GM21447 (cell line): ENCODE measurements around the gene ZBTB33.

Experiments used
- ATAC-seq: cut with Tn5 transposase; IDR thresholded peaks from one replicate; pipeline ENCODE4 v1.9.1; 2021; ENCODE audit not compliant: unreplicated experiment

Gene ZBTB33

GRCh38 chrX:120304256-120304655 is 53.6 kb downstream of the ZBTB33 start:
- ATAC-seq = no peak

GRCh38 chrX:120305531-120306141 is 55.0 kb downstream of the ZBTB33 start:
- no peak for ATAC-seq

GRCh38 chrX:120306630-120307029 is 56.0 kb downstream of the ZBTB33 start:
- ATAC-seq = no peak
